Small intestine (tissue), 7 donors: ENCODE data around the gene ZFYVE19. TPM values are rescaled to one million over a fixed set of nuclear protein-coding genes. Genes with fewer than 3 reads are reported as not detected.

ENCODE experiments used
- DNase-seq, 2 donors: peaks; one replicate each; pipeline versions ENCODE4 v3.0.0 to v3.0.0-alpha.2; 2013
- FAIRE-seq: peaks from 2 replicates; lab custom pipeline; 2012; peaks lifted over from hg19 to GRCh38; lab: Jason Lieb, UNC
- H3K27ac ChIP-seq, 3 donors: one replicate each; pipeline ENCODE4 v1.5.1; 2013; ENCODE audit warnings: low read length in 2 of 3, mild to moderate bottlenecking in 2 of 3, control low read depth in 1 of 3, inconsistent platforms in 1 of 3, low read depth in 1 of 3, moderate library complexity in 1 of 3
- H3K27me3 ChIP-seq, 3 donors: one replicate each; pipeline ENCODE4 v1.6.1; 2013; ENCODE audit warnings: low read length in 3 of 3, inconsistent platforms in 1 of 3; ENCODE audit not compliant: control insufficient read depth in 3 of 3, insufficient read depth in 3 of 3
- H3K36me3 ChIP-seq, 3 donors: one replicate each; pipeline ENCODE4 v1.6.1; 2013; ENCODE audit warnings: low read length in 3 of 3, inconsistent platforms in 1 of 3, low read depth in 1 of 3, mild to moderate bottlenecking in 1 of 3, moderate library complexity in 1 of 3; ENCODE audit not compliant: control insufficient read depth in 3 of 3, insufficient read depth in 2 of 3
- H3K4me1 ChIP-seq, 3 donors: one replicate each; pipeline ENCODE4 v1.6.1; 2013; ENCODE audit warnings: low read length in 2 of 3, inconsistent platforms in 1 of 3, low read depth in 1 of 3, mild to moderate bottlenecking in 1 of 3, moderate library complexity in 1 of 3; ENCODE audit not compliant: control insufficient read depth in 3 of 3, insufficient read depth in 2 of 3
- H3K4me3 ChIP-seq, 3 donors: one replicate each; pipeline ENCODE4 v1.5.1; 2013; ENCODE audit warnings: low read length in 3 of 3, control low read depth in 1 of 3, inconsistent platforms in 1 of 3, low read depth in 1 of 3, mild to moderate bottlenecking in 1 of 3, moderate library complexity in 1 of 3
- H3K9me3 ChIP-seq, 2 donors: one replicate each; pipeline ENCODE4 v1.6.1; 2013; ENCODE audit warnings: low read depth in 1 of 2, low read length in 1 of 2; ENCODE audit not compliant: control insufficient read depth in 2 of 2, insufficient read depth in 1 of 2
- WGBS, 3 donors: extraction: QIAGEN DNeasy Blood & Tissue Kit; methylation state at CpG; one replicate each; pipeline ENCODE4 v1.1.7; 2013; 5-methylcytosine and 5-hydroxymethylcytosine counted together
- polyA plus RNA-seq, 4 donors: library from polyadenylated mRNA; stranded (reverse) in 3 of 4; unstranded in 1 of 4; fragments of 200-250 nt in 3 of 4; fragments of 120-200 nt in 1 of 4; gene quantifications; one replicate each; pipeline versions ENCODE4 v1.2.1 to v1.2.3, GENCODE V29; 2013
- donor health status: healthy with polysubstance abuse.
- donor health status: control.
- donor health status: control.
- donor health status: Bipolar disorder and iron deficiency.
- donor health status: healthy.

The ZFYVE19 gene
- polyA plus RNA-seq, 4 donors, result 28.1 to 94.6 (median 44.1) TPM

DNA sequence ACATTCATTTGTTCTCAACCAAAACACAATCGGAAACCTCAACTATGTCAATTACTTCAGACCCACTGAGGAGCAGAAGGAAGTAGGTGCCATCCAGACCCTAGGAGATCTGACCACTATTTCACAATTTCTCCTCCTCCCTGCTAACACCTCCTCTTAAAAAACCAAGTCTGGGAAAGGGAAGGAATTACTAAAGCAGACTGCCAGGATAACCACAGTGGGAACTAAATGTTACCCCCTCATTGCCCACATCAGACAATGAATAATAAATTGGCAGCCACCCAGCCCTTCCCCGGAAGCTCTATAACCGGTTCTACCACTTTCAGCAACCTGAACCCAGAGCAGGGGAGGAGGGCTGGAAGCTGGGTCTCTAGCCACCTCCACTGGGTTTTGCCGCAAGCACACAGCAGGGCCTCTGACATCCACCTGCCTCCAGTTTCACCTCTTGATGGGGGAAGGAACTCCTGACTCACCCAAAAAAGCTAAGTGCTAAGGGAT, 19.5 kb upstream of the ZFYVE19 start:
- peak overlapping the region; percentile 58 to 94 (median 74) for H3K27ac ChIP-seq
- no peaks in the 10 kb centered on the region for H3K27me3 ChIP-seq
- peak; percentile 86 to 90 for DNase-seq
- no peaks in the 10 kb centered on the region for H3K9me3 ChIP-seq
- no peak overlapping the region for H3K4me3 ChIP-seq
- 2 to 25% (median 10%) methylated on average over 4 of the region's 4 CpGs for WGBS, 3 donors
- H3K4me1 ChIP-seq, result peaks cover 3 to 24% (median 13%) of the 10 kb centered on the region in 3 donors
- H3K36me3 ChIP-seq, result peaks cover 0 to 27% (median 0%) of the 10 kb centered on the region in 3 donors
- FAIRE-seq, result no peak

DNA sequence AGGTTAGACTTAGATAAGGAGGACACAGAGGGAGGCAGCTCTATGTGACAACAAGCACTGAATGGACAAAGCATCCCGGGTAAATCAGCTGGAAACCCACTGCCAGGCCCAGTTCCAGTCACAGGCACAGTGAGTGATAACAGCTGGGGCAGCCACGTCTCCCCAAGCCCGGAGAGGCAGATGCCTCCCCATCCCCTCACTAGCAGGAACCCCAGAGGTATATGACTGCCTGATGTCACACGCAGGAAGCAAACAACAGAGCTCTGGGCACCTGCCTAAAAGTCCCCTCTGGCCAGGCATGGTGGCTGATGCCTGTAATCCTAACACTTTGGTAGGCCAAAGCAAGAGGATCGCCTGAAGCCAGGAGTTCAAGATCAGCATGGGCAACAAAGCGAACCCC, 18.9 kb upstream of the ZFYVE19 start:
- no peak overlapping the region for H3K4me3 ChIP-seq
- H3K9me3 ChIP-seq, result no peaks in the 10 kb centered on the region
- H3K27me3 ChIP-seq, result no peaks in the 10 kb centered on the region
- H3K36me3 ChIP-seq, result peaks cover 0 to 29% (median 0%) of the 10 kb centered on the region in 3 donors
- H3K4me1 ChIP-seq, result peaks cover 3 to 24% (median 15%) of the 10 kb centered on the region in 3 donors
- FAIRE-seq (no peak), DNase-seq (no peak)
- peak overlapping the region; percentile 58 to 94 (median 74) for H3K27ac ChIP-seq
- WGBS, 3 donors, result 41 to 59% (median 43%) methylated on average over 6 of the region's 6 CpGs

DNA sequence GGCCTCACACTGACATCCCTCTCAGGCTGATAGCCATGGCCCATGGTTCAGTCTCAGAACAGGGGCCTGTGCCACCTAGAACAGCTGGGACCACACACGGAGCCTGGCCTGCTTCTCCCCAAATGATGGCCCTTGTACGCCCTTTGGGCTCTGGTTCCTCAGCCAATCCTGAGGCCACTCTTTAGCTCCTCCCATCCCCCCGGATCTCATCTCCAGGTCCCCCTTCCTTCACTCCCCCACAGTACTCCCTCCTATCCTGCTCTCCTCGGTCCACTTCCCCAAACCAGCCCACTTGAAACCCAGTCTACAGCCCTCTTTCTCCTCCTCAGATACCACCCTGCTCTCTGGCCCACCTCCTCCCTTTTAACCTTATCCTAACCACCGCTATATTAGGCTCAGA, 17.8 kb upstream of the ZFYVE19 start:
- peak overlapping the region in 1 of 3 donors; percentile 25 for H3K27ac ChIP-seq
- FAIRE-seq, result no peak
- H3K27me3 ChIP-seq, result no peaks in the 10 kb centered on the region
- peaks cover 0 to 22% (median 0%) of the 10 kb centered on the region in 3 donors for H3K36me3 ChIP-seq
- H3K4me3 ChIP-seq, result no peak overlapping the region
- H3K4me1 ChIP-seq, result peaks cover 4 to 35% (median 15%) of the 10 kb centered on the region in 3 donors
- no peak for DNase-seq
- H3K9me3 ChIP-seq, result peaks cover 0 to 4% of the 10 kb centered on the region in 2 donors
- WGBS, 3 donors, result 81 to 91% (median 85%) methylated on average over 3 to 5 of the region's 5 CpGs

DNA sequence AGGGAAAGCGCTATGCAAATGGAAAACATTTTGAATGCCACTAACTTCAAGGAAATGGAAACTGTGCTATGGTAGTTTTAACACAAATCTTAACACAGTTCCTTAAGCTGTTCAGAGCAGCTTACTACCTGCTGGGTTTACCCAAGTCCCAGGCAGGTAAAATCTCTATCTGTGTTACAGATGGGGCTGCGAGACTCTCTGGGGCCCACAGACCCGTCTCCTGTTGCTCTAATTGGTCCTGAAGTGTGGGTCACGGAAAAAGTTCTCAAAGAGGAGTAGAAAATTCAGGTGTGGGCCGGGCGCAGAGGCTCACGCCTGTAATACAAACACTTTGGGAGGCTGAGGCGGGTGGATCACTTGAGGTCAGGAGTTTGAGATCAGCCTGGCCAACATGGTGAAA, 16.9 kb upstream of the ZFYVE19 start:
- Histone ChIP-seq H3K9me3 (peaks cover 0 to 4% of the 10 kb centered on the region in 2 donors), H3K4me1 (peaks cover 4 to 35% (median 15%) of the 10 kb centered on the region in 3 donors), H3K27ac (no peak overlapping the region), H3K27me3 (no peaks in the 10 kb centered on the region), H3K4me3 (no peak overlapping the region), H3K36me3 (peaks cover 0 to 24% (median 0%) of the 10 kb centered on the region in 3 donors)
- 90 to 99% (median 96%) methylated on average over 8 of the region's 8 CpGs for WGBS, 3 donors
- DNase-seq (no peak), FAIRE-seq (no peak)

DNA sequence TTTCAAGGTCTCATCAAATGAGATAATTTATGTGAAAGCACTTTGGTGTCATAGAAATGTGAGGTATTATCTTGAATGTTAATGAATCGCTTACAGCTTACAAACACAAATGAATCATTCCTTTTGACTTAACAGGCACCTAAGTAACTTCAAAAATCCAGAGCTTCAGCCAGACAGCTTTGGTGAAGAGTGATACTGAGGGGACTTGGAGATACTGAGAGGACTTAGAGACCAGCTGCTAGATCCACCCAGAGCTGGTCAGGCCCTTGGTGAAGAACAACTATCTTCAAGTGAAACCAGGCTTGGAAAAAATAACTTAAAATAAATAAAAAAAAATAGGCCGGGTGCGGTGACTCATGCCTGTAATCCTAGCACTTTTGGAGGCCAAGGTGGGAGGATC, 16.2 kb upstream of the ZFYVE19 start:
- DNase-seq (no peak), FAIRE-seq (no peak)
- H3K27ac ChIP-seq, result no peak overlapping the region
- peaks cover 4 to 32% (median 13%) of the 10 kb centered on the region in 3 donors for H3K4me1 ChIP-seq
- WGBS, 3 donors, result 67 to 77% (median 74%) methylated on average over 3 of the region's 3 CpGs
- H3K4me3 ChIP-seq, result no peak overlapping the region
- peaks cover 0 to 24% (median 0%) of the 10 kb centered on the region in 3 donors for H3K36me3 ChIP-seq
- H3K27me3 ChIP-seq, result no peaks in the 10 kb centered on the region
- H3K9me3 ChIP-seq, result peaks cover 0 to 4% of the 10 kb centered on the region in 2 donors

DNA sequence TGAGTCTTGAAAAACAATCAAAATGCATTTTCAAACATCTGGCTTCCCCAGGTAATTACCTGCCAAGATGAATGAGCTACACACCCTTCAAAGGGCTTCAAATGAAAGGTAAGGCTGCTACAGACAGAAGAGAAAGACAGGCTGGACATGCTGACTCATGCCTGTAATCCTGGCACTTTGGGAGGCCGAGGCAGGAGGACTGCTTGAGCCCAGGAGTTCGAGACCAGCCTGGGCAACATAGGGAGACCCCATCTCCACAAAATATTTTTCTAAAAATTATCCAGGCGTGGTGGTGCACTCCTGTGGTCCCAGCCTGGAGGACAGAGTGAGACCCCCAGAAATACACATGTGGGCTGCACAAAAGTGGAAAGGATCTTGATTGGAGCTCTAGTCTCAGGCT, 14.5 kb upstream of the ZFYVE19 start:
- DNase-seq (no peak), FAIRE-seq (no peak)
- Histone ChIP-seq H3K36me3 (peaks cover 0 to 21% (median 0%) of the 10 kb centered on the region in 3 donors), H3K4me3 (no peak overlapping the region), H3K4me1 (peaks cover 4 to 18% (median 15%) of the 10 kb centered on the region in 3 donors), H3K9me3 (peaks cover 0 to 4% of the 10 kb centered on the region in 2 donors), H3K27ac (no peak overlapping the region), H3K27me3 (no peaks in the 10 kb centered on the region)
- WGBS, 3 donors, result 76 to 83% (median 78%) methylated on average over 3 of the region's 3 CpGs

DNA sequence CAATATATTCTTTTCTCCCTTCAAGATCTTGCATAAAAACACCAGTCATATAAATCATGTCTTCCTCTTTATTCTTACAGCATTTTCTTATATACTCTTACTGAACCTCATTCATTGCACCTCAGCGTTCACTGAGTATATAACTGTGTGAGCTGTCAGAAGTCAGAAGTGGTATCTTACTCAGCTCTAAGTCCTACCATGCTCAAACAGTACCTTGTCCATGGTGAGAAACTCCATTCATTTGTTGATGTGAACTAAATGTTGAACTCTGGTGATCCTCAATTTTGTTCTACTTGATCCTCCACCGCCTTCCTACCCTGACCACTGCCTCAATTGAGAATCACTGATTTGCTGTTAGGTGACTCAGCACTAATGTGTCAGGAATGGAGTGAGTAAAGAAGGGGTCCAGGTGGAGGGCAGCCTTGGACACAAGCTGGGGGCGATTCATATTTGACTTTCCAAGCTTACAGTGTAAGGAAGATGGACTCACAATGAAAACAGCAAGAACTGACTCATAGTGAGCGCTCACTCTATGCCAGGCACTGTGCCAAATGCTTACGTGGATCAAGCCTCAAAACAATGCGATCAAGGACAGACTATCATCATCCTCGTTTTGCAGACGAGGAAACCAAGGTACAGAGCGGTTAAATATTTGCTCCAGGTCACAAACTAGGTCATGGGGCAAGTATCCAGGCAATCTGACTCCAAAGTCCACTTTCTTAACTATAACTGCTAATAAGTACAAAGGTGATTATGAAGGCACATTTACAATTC, 13.5 kb upstream of the ZFYVE19 start:
- FAIRE-seq (no peak), DNase-seq (peak; percentile 83 to 100)
- Histone ChIP-seq H3K27me3 (no peaks in the 10 kb centered on the region), H3K4me1 (peaks cover 4 to 15% (median 10%) of the 10 kb centered on the region in 3 donors), H3K4me3 (no peak overlapping the region), H3K9me3 (peaks cover 0 to 4% of the 10 kb centered on the region in 2 donors), H3K36me3 (peaks cover 0 to 23% (median 0%) of the 10 kb centered on the region in 3 donors), H3K27ac (peak overlapping the region; percentile 67 to 78 (median 74))
- WGBS, 3 donors, result 32 to 61% (median 35%) methylated on average over 9 of the region's 9 CpGs

DNA sequence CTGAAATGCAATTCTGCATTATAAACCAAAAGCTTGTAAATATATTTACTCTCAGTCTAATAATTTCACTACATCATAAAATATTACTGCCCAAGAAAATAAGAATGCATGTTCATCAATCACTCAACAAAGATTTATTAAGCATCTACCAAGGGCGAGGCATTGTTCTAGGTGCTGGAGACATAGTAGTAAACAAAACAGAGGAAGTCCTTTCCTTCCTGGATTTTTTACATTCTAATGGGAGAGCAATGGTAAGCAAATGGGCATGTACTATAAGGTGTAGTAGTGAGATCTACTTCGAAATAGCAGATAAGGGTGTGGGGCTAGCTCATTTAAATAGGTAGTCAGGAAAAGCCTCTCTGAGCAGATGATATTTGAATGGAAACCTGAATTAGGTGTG, 10.8 kb upstream of the ZFYVE19 start:
- Histone ChIP-seq H3K4me3 (no peak overlapping the region), H3K36me3 (peaks cover 0 to 23% (median 0%) of the 10 kb centered on the region in 3 donors), H3K4me1 (peaks cover 4 to 10% (median 9%) of the 10 kb centered on the region in 3 donors), H3K27me3 (no peaks in the 10 kb centered on the region), H3K27ac (peak overlapping the region in 1 of 3 donors; percentile 59), H3K9me3 (peaks cover 0 to 4% of the 10 kb centered on the region in 2 donors)
- WGBS, 3 donors, result 66 to 79% (median 73%) methylated on average over 2 of the region's 2 CpGs
- DNase-seq (peak in 1 of 2 donors; percentile 33), FAIRE-seq (no peak)
